ENCODE data around the gene GKN2.
"Not testable (repeated sequence)": the region's sequence is repeated elsewhere in the genome, so short reads cannot be mapped to it uniquely, and the experiment has no call there.

The GKN2 gene

GRCh38 chr2:68909793-68910674 is 42.7 kb downstream of the GKN2 start:
- 88% methylated on average over 1 of the region's 3 CpGs; no CpG with 5 or more reads in 1 of the 2 experiments for WGBS, 2 experiments (ENCODE audit: insufficient coverage in 2 of 2)
- Histone ChIP-seq H3K36me3 (ENCODE audit: control insufficient read depth, insufficient read depth, low read length) (no peaks in the 10 kb centered on the region), H3K4me3 (ENCODE audit: extremely low read depth, insufficient read depth, low read length, poor library complexity, severe bottlenecking) (no peak overlapping the region), H3K9me3 (ENCODE audit: control insufficient read depth, low read length) (no peaks in the 10 kb centered on the region), H3K4me1 (ENCODE audit: control insufficient read depth, insufficient read depth, low read length, poor library complexity, severe bottlenecking) (peaks cover 10% of the 10 kb centered on the region), H3K27ac (ENCODE audit: low read depth, low read length, severe bottlenecking) (no peak overlapping the region)

- H3K36me3 ChIP-seq (ENCODE audit: control insufficient read depth, insufficient read depth, low read length), result no peaks in the 10 kb centered on the region
- no peak overlapping the region for H3K4me3 ChIP-seq (ENCODE audit: extremely low read depth, insufficient read depth, low read length, poor library complexity, severe bottlenecking)
- H3K9me3 ChIP-seq (ENCODE audit: control insufficient read depth, low read length), result no peaks in the 10 kb centered on the region
- no peak overlapping the region for H3K27ac ChIP-seq (ENCODE audit: low read depth, low read length, severe bottlenecking)
- peaks cover 10% of the 10 kb centered on the region for H3K4me1 ChIP-seq (ENCODE audit: control insufficient read depth, insufficient read depth, low read length, poor library complexity, severe bottlenecking)
- 71 to 83% methylated on average over 4 of the region's 5 CpGs for WGBS, 2 experiments (ENCODE audit: insufficient coverage in 2 of 2)
Observed at GRCh38 chr2:68908392-68908970, 44.2 kb downstream of the GKN2 start.

GRCh38 chr2:68907920-68908253 is 44.8 kb downstream of the GKN2 start:
- WGBS, 2 experiments (ENCODE audit: insufficient coverage in 2 of 2), result 89 to 96% methylated on average over 3 of the region's 4 CpGs
- no peak overlapping the region for H3K27ac ChIP-seq (ENCODE audit: low read depth, low read length, severe bottlenecking)
- no peaks in the 10 kb centered on the region for H3K9me3 ChIP-seq (ENCODE audit: control insufficient read depth, low read length)
- no peak overlapping the region for H3K4me3 ChIP-seq (ENCODE audit: extremely low read depth, insufficient read depth, low read length, poor library complexity, severe bottlenecking)
- H3K4me1 ChIP-seq (ENCODE audit: control insufficient read depth, insufficient read depth, low read length, poor library complexity, severe bottlenecking), result peaks cover 10% of the 10 kb centered on the region
- no peaks in the 10 kb centered on the region for H3K36me3 ChIP-seq (ENCODE audit: control insufficient read depth, insufficient read depth, low read length)

- Histone ChIP-seq H3K36me3 (ENCODE audit: control insufficient read depth, insufficient read depth, low read length) (no peaks in the 10 kb centered on the region), H3K9me3 (ENCODE audit: control insufficient read depth, low read length) (no peaks in the 10 kb centered on the region)
- WGBS, 2 experiments (ENCODE audit: insufficient coverage in 2 of 2), result 100% methylated on average over 3 of the region's 5 CpGs; no CpG with 5 or more reads in 1 of the 2 experiments
Observed at GRCh38 chr2:68907232-68907919, 45.3 kb downstream of the GKN2 start.

GRCh38 chr2:68906716-68907115 is 46.0 kb downstream of the GKN2 start:
- WGBS, 2 experiments (ENCODE audit: insufficient coverage in 2 of 2), result 100% methylated on average over 1 of the region's 3 CpGs; no CpG with 5 or more reads in 1 of the 2 experiments
- H3K4me1 ChIP-seq (ENCODE audit: control insufficient read depth, insufficient read depth, low read length, poor library complexity, severe bottlenecking), result peaks cover 10% of the 10 kb centered on the region
- H3K36me3 ChIP-seq (ENCODE audit: control insufficient read depth, insufficient read depth, low read length), result no peaks in the 10 kb centered on the region
- no peaks in the 10 kb centered on the region for H3K9me3 ChIP-seq (ENCODE audit: control insufficient read depth, low read length)
- no peak overlapping the region for H3K27ac ChIP-seq (ENCODE audit: low read depth, low read length, severe bottlenecking)
- no peak overlapping the region for H3K4me3 ChIP-seq (ENCODE audit: extremely low read depth, insufficient read depth, low read length, poor library complexity, severe bottlenecking)

More at GRCh38 chr2:68907232-68907919, 45.3 kb downstream of the GKN2 start:
- Histone ChIP-seq H3K27ac (ENCODE audit: low read depth, low read length, severe bottlenecking) (no peak overlapping the region), H3K4me1 (ENCODE audit: control insufficient read depth, insufficient read depth, low read length, poor library complexity, severe bottlenecking) (peaks cover 10% of the 10 kb centered on the region), H3K4me3 (ENCODE audit: extremely low read depth, insufficient read depth, low read length, poor library complexity, severe bottlenecking) (no peak overlapping the region)

- Histone ChIP-seq H3K9me3 (ENCODE audit: control insufficient read depth, low read length) (no peaks in the 10 kb centered on the region), H3K36me3 (ENCODE audit: control insufficient read depth, insufficient read depth, low read length) (no peaks in the 10 kb centered on the region), H3K4me1 (ENCODE audit: control insufficient read depth, insufficient read depth, low read length, poor library complexity, severe bottlenecking) (peaks cover 10% of the 10 kb centered on the region), H3K27ac (ENCODE audit: low read depth, low read length, severe bottlenecking) (no peak overlapping the region), H3K4me3 (ENCODE audit: extremely low read depth, insufficient read depth, low read length, poor library complexity, severe bottlenecking) (no peak overlapping the region)
- WGBS, 2 experiments (ENCODE audit: insufficient coverage in 2 of 2), result no CpG with 5 or more reads among the region's 2 CpGs
Observed at GRCh38 chr2:68905116-68905515, 47.6 kb downstream of the GKN2 start.

GRCh38 chr2:68901561-68901960 is 51.1 kb downstream of the GKN2 start:
- no peaks in the 10 kb centered on the region for H3K36me3 ChIP-seq (ENCODE audit: control insufficient read depth, insufficient read depth, low read length)
- H3K9me3 ChIP-seq (ENCODE audit: control insufficient read depth, low read length), result no peaks in the 10 kb centered on the region
- no peaks in the 10 kb centered on the region for H3K4me1 ChIP-seq (ENCODE audit: control insufficient read depth, insufficient read depth, low read length, poor library complexity, severe bottlenecking)
- H3K4me3 ChIP-seq (ENCODE audit: extremely low read depth, insufficient read depth, low read length, poor library complexity, severe bottlenecking), result no peak overlapping the region
- H3K27ac ChIP-seq (ENCODE audit: low read depth, low read length, severe bottlenecking), result no peak overlapping the region
- WGBS, 2 experiments (ENCODE audit: insufficient coverage in 2 of 2), result no CpG with 5 or more reads among the region's 1 CpG

GRCh38 chr2:68901199-68901514 is 51.5 kb downstream of the GKN2 start:
- no peak overlapping the region for H3K4me3 ChIP-seq (ENCODE audit: extremely low read depth, insufficient read depth, low read length, poor library complexity, severe bottlenecking)

GRCh38 chr2:68900496-68901198 is 52.0 kb downstream of the GKN2 start:
- Histone ChIP-seq H3K27ac (ENCODE audit: low read depth, low read length, severe bottlenecking) (no peak overlapping the region), H3K4me3 (ENCODE audit: extremely low read depth, insufficient read depth, low read length, poor library complexity, severe bottlenecking) (no peak overlapping the region), H3K9me3 (ENCODE audit: control insufficient read depth, low read length) (no peaks in the 10 kb centered on the region), H3K4me1 (ENCODE audit: control insufficient read depth, insufficient read depth, low read length, poor library complexity, severe bottlenecking) (no peaks in the 10 kb centered on the region), H3K36me3 (ENCODE audit: control insufficient read depth, insufficient read depth, low read length) (no peaks in the 10 kb centered on the region)
- 87 to 94% methylated on average over 2 to 4 of the region's 5 CpGs for WGBS, 2 experiments (ENCODE audit: insufficient coverage in 2 of 2)

More at GRCh38 chr2:68901199-68901514, 51.5 kb downstream of the GKN2 start:
- no peaks in the 10 kb centered on the region for H3K36me3 ChIP-seq (ENCODE audit: control insufficient read depth, insufficient read depth, low read length)
- no peaks in the 10 kb centered on the region for H3K4me1 ChIP-seq (ENCODE audit: control insufficient read depth, insufficient read depth, low read length, poor library complexity, severe bottlenecking)
- H3K27ac ChIP-seq (ENCODE audit: low read depth, low read length, severe bottlenecking), result no peak overlapping the region
- 75 to 84% methylated on average over 1 to 4 of the region's 4 CpGs for WGBS, 2 experiments (ENCODE audit: insufficient coverage in 2 of 2)
- H3K9me3 ChIP-seq (ENCODE audit: control insufficient read depth, low read length), result no peaks in the 10 kb centered on the region

GRCh38 chr2:68895981-68896380 is 56.7 kb downstream of the GKN2 start:
- not testable (repeated sequence) for H3K9me3 ChIP-seq (ENCODE audit: control insufficient read depth, low read length); H3K36me3 ChIP-seq (ENCODE audit: control insufficient read depth, insufficient read depth, low read length); H3K27ac ChIP-seq (ENCODE audit: low read depth, low read length, severe bottlenecking); H3K4me3 ChIP-seq (ENCODE audit: extremely low read depth, insufficient read depth, low read length, poor library complexity, severe bottlenecking); H3K4me1 ChIP-seq (ENCODE audit: control insufficient read depth, insufficient read depth, low read length, poor library complexity, severe bottlenecking)
- WGBS, 2 experiments (ENCODE audit: insufficient coverage in 2 of 2), result 100% methylated on average over 2 to 3 of the region's 6 CpGs
